Measurements from ENCODE around the gene IZUMO1R. TPM values are rescaled to one million over a fixed set of nuclear protein-coding genes. Genes with fewer than 3 reads are reported as not detected.

The IZUMO1R gene
- total RNA-seq, 1 experiment from 2014 or later = not detected

GRCh38 chr11:94302776-94303175, 1.6 kb upstream of the IZUMO1R start:
- intact Hi-C loops (cut with micrococcal nuclease; ENCODE audit: unreplicated experiment) = no loop called here

GRCh38 chr11:94305146-94305545, 766 bp downstream of the IZUMO1R start:
- TF ChIP-seq CTCF (conservative IDR thresholded peaks at IDR 0.05; ENCODE audit: low read depth, low read length) (no peak), EZH2 (IDR thresholded peaks at IDR 0.05; ENCODE audit: borderline replicate concordance, low read depth, low read length, poor library complexity, severe bottlenecking) (no peak)
- Histone ChIP-seq H3K27ac (ENCODE audit: low read depth, low read length, poor library complexity, severe bottlenecking) (no peak overlapping the region), H3K4me1 (ENCODE audit: insufficient read depth, low read length, poor library complexity, severe bottlenecking) (no peaks in the 10 kb centered on the region), H3K27me3 (replicated peaks; ENCODE audit: insufficient read depth, low read depth, low read length, poor library complexity) (peaks cover 59% of the 10 kb centered on the region), H3K9me3 (ENCODE audit: low read depth, low read length, poor library complexity, severe bottlenecking) (no peaks in the 10 kb centered on the region), H3K4me3 (ENCODE audit: low read depth, low read length, poor library complexity, severe bottlenecking) (no peak overlapping the region), H3K36me3 (ENCODE audit: insufficient read depth, low read length, poor library complexity, severe bottlenecking) (no peaks in the 10 kb centered on the region)
- POLR2A ChIA-PET (ENCODE audit: low non-redundant PET) = no interaction called here
- no peak for DNase-seq (ENCODE audit: low spot score)
- BruUV-seq (replicated peaks) = no TSS peak
- CTCF ChIA-PET = no interaction called here
- intact Hi-C loops (cut with micrococcal nuclease; ENCODE audit: unreplicated experiment) = no loop called here

More at GRCh38 chr11:94302776-94303175, 1.6 kb upstream of the IZUMO1R start:
- POLR2A ChIA-PET (ENCODE audit: low non-redundant PET) = no interaction called here
- DNase-seq (ENCODE audit: low spot score) = no peak
- Histone ChIP-seq H3K9me3 (ENCODE audit: low read depth, low read length, poor library complexity, severe bottlenecking) (no peaks in the 10 kb centered on the region), H3K36me3 (ENCODE audit: insufficient read depth, low read length, poor library complexity, severe bottlenecking) (no peaks in the 10 kb centered on the region), H3K27ac (ENCODE audit: low read depth, low read length, poor library complexity, severe bottlenecking) (no peak overlapping the region), H3K27me3 (replicated peaks; ENCODE audit: insufficient read depth, low read depth, low read length, poor library complexity) (peaks cover 62% of the 10 kb centered on the region), H3K4me1 (ENCODE audit: insufficient read depth, low read length, poor library complexity, severe bottlenecking) (no peaks in the 10 kb centered on the region), H3K4me3 (ENCODE audit: low read depth, low read length, poor library complexity, severe bottlenecking) (no peak overlapping the region)
- no TSS peak for BruUV-seq (replicated peaks)
- CTCF ChIA-PET = no interaction called here
- TF ChIP-seq CTCF (conservative IDR thresholded peaks at IDR 0.05; ENCODE audit: low read depth, low read length) (no peak), EZH2 (IDR thresholded peaks at IDR 0.05; ENCODE audit: borderline replicate concordance, low read depth, low read length, poor library complexity, severe bottlenecking) (no peak)

GRCh38 chr11:94307101-94307791, 2.9 kb downstream of the IZUMO1R start:
- no peak overlapping the region for H3K4me3 ChIP-seq (ENCODE audit: low read depth, low read length, poor library complexity, severe bottlenecking)
- no peaks in the 10 kb centered on the region for H3K9me3 ChIP-seq (ENCODE audit: low read depth, low read length, poor library complexity, severe bottlenecking)
- no peak overlapping the region for H3K27ac ChIP-seq (ENCODE audit: low read depth, low read length, poor library complexity, severe bottlenecking)
- peaks cover 44% of the 10 kb centered on the region for H3K27me3 ChIP-seq (replicated peaks; ENCODE audit: insufficient read depth, low read depth, low read length, poor library complexity)
- intact Hi-C loops (cut with micrococcal nuclease; ENCODE audit: unreplicated experiment) = no loop called here
- BruUV-seq (replicated peaks) = no TSS peak
- DNase-seq (ENCODE audit: low spot score) = no peak
- H3K36me3 ChIP-seq (ENCODE audit: insufficient read depth, low read length, poor library complexity, severe bottlenecking) = no peaks in the 10 kb centered on the region
- CTCF ChIA-PET = interaction anchor here (0.6 kb wide), 1 partner anchor 1877 kb away, joined by 3 read pairs; no protein-coding TSS in a partner anchor
- POLR2A ChIA-PET (ENCODE audit: low non-redundant PET) = no interaction called here
- H3K4me1 ChIP-seq (ENCODE audit: insufficient read depth, low read length, poor library complexity, severe bottlenecking) = no peaks in the 10 kb centered on the region
- TF ChIP-seq EZH2 (IDR thresholded peaks at IDR 0.05; ENCODE audit: borderline replicate concordance, low read depth, low read length, poor library complexity, severe bottlenecking) = no peak
- no peak for TF ChIP-seq CTCF (conservative IDR thresholded peaks at IDR 0.05; ENCODE audit: low read depth, low read length)
